Nephron (organoid): ENCODE measurements around the gene TRIM69.
"Not testable (repeated sequence)": the region's sequence is repeated elsewhere in the genome, so short reads cannot be mapped to it uniquely, and the experiment has no call there.

Experiments
- H3K27ac Mint-ChIP-seq, 3 experiments: 2 replicates each; pipeline ENCODE4 v1.8.0; 2020; ENCODE audit warnings: mixed read lengths in 3 of 3, mild to moderate bottlenecking in 2 of 3, moderate library complexity in 1 of 3
- H3K27me3 Mint-ChIP-seq: 2 replicates; pipeline ENCODE4 v1.8.0; 2021; ENCODE audit warnings: low read depth, mild to moderate bottlenecking, moderate library complexity, mixed read lengths
- H3K36me3 Mint-ChIP-seq: 2 replicates; pipeline ENCODE4 v1.8.0; 2020; ENCODE audit warnings: low read depth, mixed read lengths
- H3K4me1 Mint-ChIP-seq: 2 replicates; pipeline ENCODE4 v1.8.0; 2020; ENCODE audit warnings: mixed read lengths
- H3K4me3 Mint-ChIP-seq, 3 experiments: 2 replicates each; pipeline ENCODE4 v1.8.0; 2020; ENCODE audit warnings: mild to moderate bottlenecking in 3 of 3, mixed read lengths in 3 of 3, moderate library complexity in 2 of 3
- H3K9me3 Mint-ChIP-seq: 2 replicates; pipeline ENCODE4 v1.8.0; 2020; ENCODE audit warnings: mixed read lengths
- CTCF ChIP-seq, 3 experiments: fragments of 200-600 bp; sonication (generic); IDR thresholded peaks; one replicate each; pipeline ENCODE4 v1.5.0; 2021; ENCODE audit warnings: antibody characterized with exemption in 3 of 3; ENCODE audit not compliant: unreplicated experiment in 3 of 3

Gene TRIM69

GRCh38 chr15:44763187-44763586 lies 26.9 kb downstream of the TRIM69 start:
- no peaks in the 10 kb centered on the region for H3K4me1 Mint-ChIP-seq
- H3K27ac Mint-ChIP-seq, result no peak overlapping the region
- H3K9me3 Mint-ChIP-seq, result no peaks in the 10 kb centered on the region
- H3K27me3 Mint-ChIP-seq, result no peaks in the 10 kb centered on the region
- H3K4me3 Mint-ChIP-seq, result no peak overlapping the region
- H3K36me3 Mint-ChIP-seq, result no peaks in the 10 kb centered on the region
- TF ChIP-seq CTCF (IDR thresholded peaks at IDR 0.05; ENCODE audit: unreplicated experiment in 3 of 3), result no peak

- no peak overlapping the region for H3K27ac Mint-ChIP-seq
- H3K36me3 Mint-ChIP-seq, result no peaks in the 10 kb centered on the region
- no peak for TF ChIP-seq CTCF (IDR thresholded peaks at IDR 0.05; ENCODE audit: unreplicated experiment in 3 of 3)
- no peaks in the 10 kb centered on the region for H3K9me3 Mint-ChIP-seq
- H3K4me3 Mint-ChIP-seq, result no peak overlapping the region
- H3K27me3 Mint-ChIP-seq, result no peaks in the 10 kb centered on the region
- H3K4me1 Mint-ChIP-seq, result no peaks in the 10 kb centered on the region
Measured at GRCh38 chr15:44763848-44764247, 27.5 kb downstream of the TRIM69 start.

DNA sequence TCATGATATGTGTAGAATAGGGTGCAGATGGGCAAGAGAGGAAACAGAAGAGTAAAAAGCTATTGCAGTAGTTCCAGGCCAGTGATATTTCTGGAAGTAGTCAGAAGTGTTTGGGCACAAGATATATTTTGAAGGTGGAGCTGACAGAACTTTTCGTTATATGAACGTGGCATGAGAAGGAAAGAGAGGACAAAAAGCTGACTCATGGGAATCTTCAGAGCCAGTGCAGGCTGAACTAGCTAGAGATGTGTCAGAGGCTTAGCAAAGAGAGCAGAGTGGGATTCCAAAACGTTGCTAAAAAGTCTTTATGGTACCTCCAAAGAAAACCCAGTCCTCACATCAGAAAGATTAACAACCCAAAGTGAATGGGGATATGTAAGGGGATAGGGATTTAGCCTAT lies 28.7 kb downstream of the TRIM69 start:
- Mint-ChIP-seq H3K27ac (no peak overlapping the region), H3K36me3 (no peaks in the 10 kb centered on the region), H3K4me3 (no peak overlapping the region), H3K9me3 (peaks cover 2% of the 10 kb centered on the region), H3K27me3 (no peaks in the 10 kb centered on the region), H3K4me1 (no peaks in the 10 kb centered on the region)
- no peak for TF ChIP-seq CTCF (IDR thresholded peaks at IDR 0.05; ENCODE audit: unreplicated experiment in 3 of 3)

- Mint-ChIP-seq H3K27ac (no peak overlapping the region), H3K27me3 (no peaks in the 10 kb centered on the region), H3K4me3 (no peak overlapping the region), H3K4me1 (no peaks in the 10 kb centered on the region), H3K36me3 (peaks cover 8% of the 10 kb centered on the region), H3K9me3 (peaks cover 39% of the 10 kb centered on the region)
- no peak for TF ChIP-seq CTCF (IDR thresholded peaks at IDR 0.05; ENCODE audit: unreplicated experiment in 3 of 3)
Measured at GRCh38 chr15:44769521-44769920, 33.2 kb downstream of the TRIM69 start.

- peaks cover 39% of the 10 kb centered on the region for H3K9me3 Mint-ChIP-seq
Measured at GRCh38 chr15:44770715-44771114, 34.4 kb downstream of the TRIM69 start.

DNA sequence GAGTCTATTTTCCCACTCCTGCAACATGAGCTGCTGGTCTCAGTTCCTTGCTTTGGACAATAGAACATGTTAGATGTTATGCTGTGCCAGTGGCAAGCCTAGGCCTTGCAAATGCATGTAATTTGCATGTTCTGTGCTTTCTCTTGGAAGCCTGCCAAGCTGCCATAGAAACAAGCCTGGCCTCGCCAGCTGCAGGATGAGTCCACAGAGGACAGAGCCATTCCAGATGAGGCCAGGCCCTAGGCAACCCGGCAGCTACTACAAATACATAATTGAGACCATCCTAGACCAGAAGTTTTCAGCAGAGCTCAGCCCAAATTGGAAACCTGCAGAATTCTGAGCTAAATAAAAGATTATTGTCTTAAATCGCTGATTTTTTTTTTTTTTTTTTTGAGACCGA lies 39.6 kb downstream of the TRIM69 start:
- Mint-ChIP-seq H3K27ac (peak overlapping the region in 1 of 3 experiments; percentile 32), H3K36me3 (peaks cover 8% of the 10 kb centered on the region), H3K4me1 (no peaks in the 10 kb centered on the region), H3K27me3 (no peaks in the 10 kb centered on the region), H3K4me3 (no peak overlapping the region), H3K9me3 (peaks cover 29% of the 10 kb centered on the region)
- TF ChIP-seq CTCF (IDR thresholded peaks at IDR 0.05; ENCODE audit: unreplicated experiment in 3 of 3), result no peak

More at GRCh38 chr15:44770715-44771114, 34.4 kb downstream of the TRIM69 start:
- not testable (repeated sequence) for H3K27me3 Mint-ChIP-seq, H3K4me1 Mint-ChIP-seq, H3K27ac Mint-ChIP-seq, H3K4me3 Mint-ChIP-seq, H3K36me3 Mint-ChIP-seq
